HG03135 (cell line): ENCODE measurements around the gene CORIN.
"Not testable (repeated sequence)": the region's sequence is repeated elsewhere in the genome, so short reads cannot be mapped to it uniquely, and the experiment has no call there.

ENCODE experiments used
- ATAC-seq: cut with Tn5 transposase; IDR thresholded peaks from one replicate; pipeline ENCODE4 v1.9.1; 2021; ENCODE audit warnings: mild to moderate bottlenecking, moderate library complexity; ENCODE audit not compliant: unreplicated experiment

Gene CORIN

DNA sequence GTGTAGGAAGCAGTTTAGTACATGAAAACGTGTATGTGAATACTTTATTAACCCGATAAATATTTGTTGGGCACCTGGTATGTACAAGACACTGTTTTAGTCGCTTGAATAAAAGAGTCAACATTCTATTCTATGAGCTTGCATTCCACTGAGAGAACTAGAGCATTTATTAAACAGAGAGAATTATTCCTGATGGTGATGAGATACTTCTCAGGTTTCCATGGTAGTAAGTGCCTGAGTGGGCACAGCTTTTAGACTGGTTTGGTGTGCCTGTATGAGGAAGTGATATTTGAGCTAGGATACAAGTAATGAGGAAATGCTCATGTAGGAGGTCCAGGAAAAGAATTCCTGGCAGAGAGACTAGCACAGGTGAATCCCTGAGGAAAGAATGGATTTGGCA is 258.6 kb downstream of the CORIN start:
- no peak for ATAC-seq

DNA sequence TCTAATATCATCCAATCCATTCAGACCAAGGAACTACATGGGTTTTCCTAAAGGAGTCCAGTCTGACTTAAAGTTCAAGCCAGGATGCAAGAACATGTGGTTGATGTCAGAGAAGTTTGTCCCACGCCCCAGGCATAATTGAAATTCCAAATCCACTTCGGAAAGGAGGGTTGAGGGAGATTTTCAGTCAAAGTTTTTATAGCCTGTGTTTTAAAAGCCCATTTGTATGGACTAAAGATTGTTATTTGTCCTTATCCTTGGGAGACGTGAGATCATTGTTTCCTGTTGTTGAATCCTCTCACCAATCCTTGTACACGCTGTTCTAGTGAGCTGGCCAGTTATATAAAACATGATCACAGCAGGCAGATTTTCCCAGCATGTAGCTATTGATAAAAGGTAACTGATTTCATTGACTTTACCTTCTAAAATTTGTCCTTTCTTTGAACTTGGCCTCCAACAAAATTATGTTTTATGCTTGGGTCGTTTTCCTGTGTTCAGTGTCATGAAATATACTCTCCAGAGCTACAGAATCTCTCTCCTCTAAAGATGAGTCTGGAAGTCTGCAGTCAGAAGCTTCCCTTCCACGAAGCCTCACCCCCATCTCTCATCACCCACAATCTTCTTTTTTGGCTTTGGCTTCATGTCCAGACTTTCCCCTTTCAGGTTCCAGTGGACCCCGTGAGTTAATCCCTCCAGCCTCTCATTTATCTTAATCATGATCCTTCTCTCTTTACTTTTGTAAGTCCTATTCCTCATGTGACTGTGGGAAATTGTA is 259.9 kb downstream of the CORIN start:
- ATAC-seq = no peak

DNA sequence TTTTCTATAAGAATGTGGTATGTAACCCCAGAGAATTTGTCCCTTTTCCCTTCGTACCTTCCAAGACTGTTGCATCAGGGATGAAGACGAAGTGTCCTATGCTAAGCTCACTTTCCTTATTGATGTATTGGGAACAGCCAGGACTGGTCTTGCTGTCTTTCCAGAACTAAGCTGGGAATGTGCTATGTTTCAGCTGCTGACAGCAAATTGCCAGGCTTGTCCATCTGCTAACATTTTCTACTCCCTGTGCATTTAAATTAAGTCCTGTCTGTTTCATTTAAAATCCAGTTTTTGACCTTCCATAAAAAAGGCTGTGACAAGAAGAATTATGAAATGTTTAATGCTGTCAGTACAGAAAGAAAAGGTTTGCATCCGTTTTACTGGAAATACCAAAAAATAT is 264.9 kb downstream of the CORIN start:
- no peak for ATAC-seq

DNA sequence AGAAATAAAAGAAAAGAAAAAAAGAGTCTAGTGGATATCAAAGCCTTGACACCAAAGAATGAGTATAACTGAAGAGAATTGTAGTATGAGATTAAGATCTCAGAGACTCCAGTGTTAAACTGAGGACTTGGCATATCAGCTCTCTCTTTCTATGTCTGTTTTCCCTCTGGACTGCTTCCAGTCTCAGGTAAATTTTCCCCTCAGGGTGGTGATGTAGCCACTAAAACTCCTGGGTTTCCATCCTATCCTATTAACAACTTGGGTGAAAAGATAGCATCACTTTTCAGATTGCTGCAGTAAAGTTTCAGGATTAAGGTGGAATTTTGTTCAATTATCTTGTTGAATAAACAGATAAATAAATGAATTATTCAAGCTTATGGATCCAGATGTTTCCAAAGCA is 267.1 kb downstream of the CORIN start:
- no peak for ATAC-seq

DNA sequence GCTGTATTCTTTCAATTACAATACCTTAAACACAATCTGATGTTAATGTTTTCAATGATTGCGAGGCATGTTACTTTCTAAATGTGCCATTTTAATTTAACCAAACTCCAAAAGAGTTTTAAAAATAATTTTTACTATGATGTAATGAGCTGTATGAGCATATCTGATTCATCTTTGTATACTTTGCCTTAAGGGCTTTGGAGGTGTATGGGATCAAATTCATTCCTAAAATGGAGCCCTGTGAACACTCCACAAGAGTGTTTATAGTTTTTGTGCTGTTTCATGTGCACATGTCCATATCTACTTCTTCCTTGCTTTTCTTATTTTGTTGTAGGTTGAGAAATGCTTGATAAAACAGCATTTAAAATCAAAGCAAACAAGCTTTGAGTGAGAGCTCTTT is 270.4 kb downstream of the CORIN start:
- ATAC-seq = no peak

DNA sequence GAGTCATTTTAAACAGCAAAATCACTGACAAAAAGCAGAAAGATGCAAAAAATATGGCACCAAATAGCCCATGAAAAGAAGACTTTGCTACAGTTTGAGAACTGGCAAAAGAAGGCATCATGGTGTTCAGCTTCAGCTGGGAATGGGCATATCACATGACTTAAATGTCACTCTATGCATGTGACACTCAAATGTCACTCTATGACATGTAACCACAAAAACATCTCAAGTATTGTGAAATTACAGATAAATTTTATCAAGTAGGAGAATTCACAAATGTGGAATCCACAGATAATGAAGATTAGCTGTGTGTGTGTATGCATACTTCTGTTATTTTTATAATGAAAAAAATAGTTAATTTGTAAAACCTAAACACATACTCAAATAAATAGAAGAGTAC is 270.9 kb downstream of the CORIN start:
- no peak for ATAC-seq

DNA sequence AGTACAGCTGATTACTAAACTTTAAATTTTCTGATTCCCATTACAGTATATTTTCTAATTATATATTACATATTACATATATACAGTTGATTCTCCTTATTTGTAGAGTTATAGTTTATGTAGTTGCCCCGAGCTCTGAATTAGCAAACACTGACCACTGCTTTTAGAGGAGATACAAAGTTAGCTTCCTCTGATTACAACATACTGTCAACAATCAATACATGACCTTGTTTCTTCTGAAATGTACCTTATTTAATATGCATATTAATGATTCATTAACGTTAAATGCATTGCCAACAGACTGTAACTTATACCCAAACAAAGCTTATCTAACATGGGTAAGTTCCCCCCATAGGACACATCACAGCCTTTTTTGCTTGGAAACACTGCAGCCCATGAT is 271.3 kb downstream of the CORIN start:
- no peak for ATAC-seq

DNA sequence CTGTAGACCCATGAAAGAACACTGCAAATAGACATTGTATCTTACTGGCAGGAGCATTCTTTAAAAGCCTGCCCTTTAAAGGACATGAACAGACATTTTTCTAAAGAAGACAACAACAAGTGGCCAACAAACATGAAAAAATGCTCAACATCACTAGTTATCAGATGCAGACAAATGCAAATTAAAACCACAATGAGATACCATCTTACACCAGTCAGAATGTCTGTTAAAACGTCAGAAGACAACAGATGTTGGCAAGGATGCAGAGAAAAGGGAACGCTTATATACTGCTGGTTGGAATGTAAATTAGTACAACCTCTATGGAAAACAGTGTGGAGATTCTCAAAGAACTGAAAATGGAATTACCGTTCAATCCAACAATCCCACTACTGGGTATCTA is 275.6 kb downstream of the CORIN start:
- no peak for ATAC-seq

DNA sequence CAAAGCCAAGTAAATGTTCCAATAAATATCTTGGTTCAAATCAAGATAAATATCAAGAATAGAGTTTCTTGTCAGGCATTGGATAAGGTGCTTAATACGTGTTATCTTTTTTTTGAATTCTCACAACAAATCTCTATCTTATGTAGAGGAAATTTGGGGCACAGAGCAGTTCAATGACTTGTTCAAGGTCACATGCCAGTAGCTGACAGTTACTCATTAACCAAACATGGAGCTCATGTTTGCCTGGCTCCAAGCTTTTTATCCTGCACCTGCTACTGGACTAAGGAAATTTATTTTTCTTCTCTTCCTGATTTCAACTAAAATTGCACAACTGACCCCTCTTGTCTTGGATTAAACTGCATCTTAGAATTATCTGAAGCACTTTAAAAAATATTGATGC is 276.5 kb downstream of the CORIN start:
- ATAC-seq = no peak

DNA sequence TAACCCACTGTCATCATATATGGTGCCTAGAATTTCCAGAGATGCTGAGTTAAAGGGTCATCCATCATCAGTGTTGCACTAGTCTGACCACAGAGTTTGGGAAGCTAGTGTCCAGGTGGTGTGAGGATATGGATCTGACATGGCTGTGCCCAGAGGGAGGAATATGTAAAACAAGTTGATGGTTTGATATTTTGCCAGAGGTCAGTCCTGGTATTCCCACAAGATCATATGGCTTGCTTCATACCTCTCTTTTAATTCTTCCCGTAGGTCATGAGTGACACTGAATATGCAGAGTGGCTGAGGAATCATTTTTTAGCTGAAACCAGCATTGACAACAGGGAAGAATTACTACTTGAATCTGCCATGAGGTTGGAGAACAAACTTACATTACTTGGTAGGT is 277.2 kb downstream of the CORIN start:
- ATAC-seq = no peak

DNA sequence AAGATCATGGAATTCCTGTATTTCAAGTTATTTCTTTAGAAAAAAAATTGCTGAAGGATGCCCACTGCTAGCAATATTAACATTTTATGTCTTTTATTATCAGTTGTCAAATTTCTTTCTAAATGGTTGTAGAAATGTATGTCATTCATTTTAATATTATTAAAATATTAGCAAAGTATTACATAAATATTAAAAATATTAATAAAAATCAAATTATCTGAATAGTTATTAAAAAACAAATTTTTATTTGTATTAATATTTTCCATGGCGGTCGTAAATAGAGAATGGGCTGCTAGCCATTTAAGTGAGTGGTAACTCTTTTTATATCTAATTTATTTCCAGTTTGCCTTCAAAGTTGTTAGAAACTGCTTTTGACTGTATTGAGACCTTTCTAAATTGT is 280.6 kb downstream of the CORIN start:
- no peak for ATAC-seq

DNA sequence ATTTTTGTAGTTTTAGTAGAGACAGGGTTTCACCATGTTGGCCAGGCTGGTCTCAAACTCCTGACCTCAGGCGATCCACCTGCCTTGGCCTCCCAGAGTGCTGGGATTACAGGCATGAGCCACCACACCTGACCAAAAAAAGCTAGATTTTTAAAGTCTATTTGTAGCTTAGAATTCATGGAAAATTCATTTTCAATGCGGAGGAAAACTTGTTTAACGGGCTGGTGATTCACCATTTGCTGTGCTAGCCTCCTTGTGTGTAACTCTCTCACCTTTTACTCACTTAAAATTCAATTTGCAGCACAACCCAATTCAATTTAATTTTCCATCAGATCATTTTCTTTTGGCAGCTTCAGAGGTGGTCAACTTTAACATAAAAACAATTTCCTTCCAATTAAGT is 281.9 kb downstream of the CORIN start:
- not testable (repeated sequence) for ATAC-seq

DNA sequence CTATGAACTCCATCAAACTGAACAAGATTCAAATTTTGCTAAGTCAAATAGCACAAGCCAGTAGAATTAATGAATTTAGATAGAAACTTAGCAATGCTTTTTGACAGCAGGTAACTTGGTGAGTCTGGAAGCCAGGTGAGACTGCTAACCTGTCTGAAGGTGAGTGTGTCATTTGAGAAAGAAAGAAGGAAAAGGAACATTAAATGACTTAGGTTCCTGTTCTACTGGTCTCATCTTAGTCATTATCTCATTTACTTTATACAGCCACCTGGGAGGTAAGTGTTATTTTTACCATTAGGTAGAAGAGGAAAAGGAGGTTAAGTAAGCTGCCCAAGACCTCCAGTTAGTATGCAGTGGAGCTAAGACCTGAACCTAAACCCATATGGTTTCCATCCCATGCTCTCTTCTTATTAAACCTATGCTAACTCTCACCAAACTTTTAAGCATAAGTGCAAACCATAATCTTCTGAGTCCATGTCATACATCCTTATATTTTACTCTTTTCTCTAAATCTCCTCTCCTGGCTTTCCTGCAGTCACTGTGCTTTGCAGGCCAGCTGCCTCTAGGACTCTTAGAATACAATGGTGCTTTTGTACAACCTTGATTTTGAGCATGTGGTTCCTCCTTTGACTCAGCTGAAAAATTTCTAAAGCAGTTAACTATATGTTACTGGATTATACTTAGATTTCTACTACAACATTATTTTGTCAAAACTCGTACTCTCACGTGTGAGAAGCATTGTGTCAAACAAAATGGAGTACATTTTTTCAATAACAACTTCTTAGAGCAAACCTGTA is 284.3 kb downstream of the CORIN start:
- ATAC-seq = no peak

DNA sequence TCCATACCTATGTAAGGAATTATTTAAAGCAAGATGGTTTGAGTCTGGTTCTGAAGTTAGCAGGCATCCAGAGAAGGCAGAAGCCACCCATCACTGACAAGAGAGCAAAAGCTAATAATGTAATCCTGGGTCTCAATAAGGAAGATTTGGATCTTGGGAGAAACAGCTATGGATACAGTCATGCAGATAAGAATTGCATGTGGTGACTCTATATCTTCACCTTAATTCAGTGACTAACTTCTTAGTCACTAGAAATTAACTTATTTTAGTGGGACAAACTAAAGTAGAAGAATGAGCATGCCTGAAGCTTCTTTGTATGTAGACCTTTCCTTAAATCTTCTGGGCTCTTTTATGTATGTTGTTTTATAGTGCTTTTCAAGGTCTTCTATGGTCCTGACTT is 286.2 kb downstream of the CORIN start:
- ATAC-seq = no peak

DNA sequence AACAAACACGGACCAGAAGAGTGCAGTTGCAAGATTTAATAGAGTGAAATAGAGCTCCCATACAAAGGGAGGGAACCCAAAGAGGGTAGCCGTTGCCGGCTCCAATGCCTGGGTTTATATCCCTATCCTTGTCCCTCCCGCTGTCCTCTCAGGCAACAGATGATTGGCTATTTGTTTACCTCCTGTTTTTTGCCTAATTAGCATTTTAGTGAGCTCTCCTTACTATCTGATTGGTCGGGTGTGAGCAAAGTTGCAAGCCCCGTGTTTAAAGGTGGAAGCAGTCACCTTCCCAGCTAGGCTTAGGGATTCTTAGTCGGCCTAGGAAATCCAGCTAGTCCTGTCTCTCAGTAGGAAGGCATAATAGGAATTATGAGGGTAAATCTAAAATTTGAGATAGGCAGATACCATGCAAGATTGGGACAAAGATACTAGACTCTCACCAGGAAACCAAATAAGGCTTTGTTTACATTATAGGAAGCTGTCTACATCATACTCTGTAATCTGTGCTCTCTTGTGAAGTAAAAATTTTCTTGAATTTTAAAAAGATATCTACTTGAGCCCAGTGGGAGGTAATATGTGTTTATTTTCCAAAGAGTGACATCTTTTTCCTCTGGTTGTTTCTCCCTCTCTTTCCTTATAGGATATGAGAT is 286.8 kb downstream of the CORIN start:
- ATAC-seq = no peak

DNA sequence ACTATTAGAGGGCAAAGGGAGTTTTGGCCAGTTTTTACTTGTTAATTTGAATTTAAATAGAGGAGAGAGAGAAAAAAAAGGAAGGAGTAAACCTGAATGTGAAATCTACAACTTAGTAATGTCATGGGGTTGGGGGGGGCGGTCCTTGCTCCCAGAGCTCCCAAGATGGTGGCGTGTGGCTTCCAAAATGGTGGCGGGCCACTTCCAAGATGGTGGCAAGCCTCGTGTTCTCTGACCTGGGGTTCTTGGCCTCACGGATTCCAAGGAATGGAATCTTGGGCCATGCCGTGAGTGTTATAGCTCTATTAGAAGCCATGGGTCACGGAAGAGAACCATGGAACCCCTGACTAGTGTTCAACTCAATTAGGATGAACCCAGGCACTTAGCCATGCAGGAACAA is 287.5 kb downstream of the CORIN start:
- ATAC-seq = not testable (repeated sequence)
